Cardiac muscle cell (in vitro differentiated cells and primary cell): ENCODE measurements around the gene ASXL2. TPM values are rescaled to one million over a fixed set of nuclear protein-coding genes. Genes with fewer than 3 reads are reported as not detected.
"Not testable (repeated sequence)": the region's sequence is repeated elsewhere in the genome, so short reads cannot be mapped to it uniquely, and the experiment has no call there.

Experiments
- DNase-seq, 2 donors: peaks; one replicate each; pipeline versions ENCODE4 v3.0.0 to v3.0.0-alpha.2; 2010 to 2017; ENCODE audit warnings: low read depth in 1 of 2, low spot score in 1 of 2
- H3K27ac ChIP-seq: fragments of 200-600 bp; sonication (generic); 2 replicates; pipeline ENCODE4 v1.5.1; 2016
- H3K27me3 ChIP-seq: fragments of 200-600 bp; sonication (generic); 2 replicates; pipeline ENCODE4 v1.6.0; 2016; ENCODE audit warnings: control low read depth
- H3K36me3 ChIP-seq: fragments of 200-600 bp; sonication (generic); 2 replicates; pipeline ENCODE4 v1.5.1; 2016; ENCODE audit warnings: control low read depth
- H3K4me1 ChIP-seq: fragments of 200-600 bp; sonication (generic); 2 replicates; pipeline ENCODE4 v1.8.1; 2017; ENCODE audit warnings: low read depth, mild to moderate bottlenecking, mixed run types
- H3K4me3 ChIP-seq: fragments of 200-600 bp; sonication (generic); 2 replicates; pipeline ENCODE4 v1.5.1; 2016; ENCODE audit warnings: mild to moderate bottlenecking
- H3K9me3 ChIP-seq: fragments of 200-600 bp; sonication (generic); 2 replicates; pipeline ENCODE4 v1.5.1; 2017; ENCODE audit warnings: low read depth, mild to moderate bottlenecking, control low read depth
- polyA plus RNA-seq: library from polyadenylated mRNA; unstranded; fragments of >200 nt; fragmentation: Nextera tagmentation; extraction: Ambion mirVana; gene quantifications from 2 replicates; pipeline ENCODE4 v1.2.1, GENCODE V29; 2016
- total RNA-seq: library from RNA; depleted of rRNA; stranded (reverse); fragments of >200 nt; gene quantifications from 2 replicates; pipeline ENCODE4 v1.2.3, GENCODE V29; 2016
- TF ChIP-seq, protein P1 (sequence below): IDR thresholded peaks from 2 replicates; pipeline ENCODE4 v1.5.1; 2012; ENCODE audit warnings: low read depth, mild to moderate bottlenecking, low read length

ASXL2 gene
- total and polyA plus RNA-seq, 2 experiments from 2014 or later: 5.3 to 14.7 TPM

DNA sequence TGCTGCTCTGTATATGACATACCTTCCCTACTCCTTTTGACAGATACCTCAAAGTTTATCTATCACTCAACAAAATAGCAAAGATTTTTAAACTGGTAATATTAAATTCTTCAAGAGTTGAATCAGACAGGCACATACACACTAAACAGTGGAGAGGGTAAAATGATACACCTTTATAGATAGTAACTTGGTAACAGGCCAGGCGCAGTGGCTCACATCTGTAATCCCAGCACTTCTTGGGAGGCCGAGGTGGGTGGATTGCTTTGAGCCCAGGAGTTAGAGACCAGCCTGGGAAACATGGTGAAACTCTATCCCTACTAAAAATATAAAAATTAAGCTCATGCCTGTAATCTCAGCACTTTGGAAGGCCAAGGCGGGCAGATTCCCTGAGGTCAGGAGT lies 23.2 kb downstream of the ASXL2 start:
- TF ChIP-seq, protein P1, sequence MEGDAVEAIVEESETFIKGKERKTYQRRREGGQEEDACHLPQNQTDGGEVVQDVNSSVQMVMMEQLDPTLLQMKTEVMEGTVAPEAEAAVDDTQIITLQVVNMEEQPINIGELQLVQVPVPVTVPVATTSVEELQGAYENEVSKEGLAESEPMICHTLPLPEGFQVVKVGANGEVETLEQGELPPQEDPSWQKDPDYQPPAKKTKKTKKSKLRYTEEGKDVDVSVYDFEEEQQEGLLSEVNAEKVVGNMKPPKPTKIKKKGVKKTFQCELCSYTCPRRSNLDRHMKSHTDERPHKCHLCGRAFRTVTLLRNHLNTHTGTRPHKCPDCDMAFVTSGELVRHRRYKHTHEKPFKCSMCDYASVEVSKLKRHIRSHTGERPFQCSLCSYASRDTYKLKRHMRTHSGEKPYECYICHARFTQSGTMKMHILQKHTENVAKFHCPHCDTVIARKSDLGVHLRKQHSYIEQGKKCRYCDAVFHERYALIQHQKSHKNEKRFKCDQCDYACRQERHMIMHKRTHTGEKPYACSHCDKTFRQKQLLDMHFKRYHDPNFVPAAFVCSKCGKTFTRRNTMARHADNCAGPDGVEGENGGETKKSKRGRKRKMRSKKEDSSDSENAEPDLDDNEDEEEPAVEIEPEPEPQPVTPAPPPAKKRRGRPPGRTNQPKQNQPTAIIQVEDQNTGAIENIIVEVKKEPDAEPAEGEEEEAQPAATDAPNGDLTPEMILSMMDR: no peak
- no peaks in the 10 kb centered on the region for H3K9me3 ChIP-seq

DNA sequence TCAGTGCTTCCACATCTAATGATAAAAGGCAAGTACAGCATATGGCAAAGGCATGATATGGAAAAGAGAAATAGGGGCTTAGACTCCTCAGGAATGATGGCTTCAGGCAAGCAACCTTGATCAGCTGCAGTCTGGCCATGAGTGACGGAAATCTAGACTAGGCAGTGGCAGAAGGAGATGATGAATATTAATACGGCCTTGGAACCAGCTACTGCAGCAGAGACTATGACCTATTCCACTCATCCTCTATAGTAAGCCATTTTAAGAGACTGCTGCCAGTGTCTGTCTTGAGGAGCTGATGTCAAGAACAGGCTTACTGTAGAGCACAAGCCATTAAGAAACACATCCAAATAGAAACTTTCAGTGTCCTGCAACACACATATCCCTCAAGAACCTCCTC lies 23.7 kb downstream of the ASXL2 start:
- no peaks in the 10 kb centered on the region for H3K36me3 ChIP-seq
- TF ChIP-seq, protein P1: no peak
- no peaks in the 10 kb centered on the region for H3K9me3 ChIP-seq
- no peak overlapping the region for H3K4me3 ChIP-seq
- H3K27ac ChIP-seq: no peak overlapping the region
- DNase-seq: no peak
- H3K27me3 ChIP-seq: no peaks in the 10 kb centered on the region
- H3K4me1 ChIP-seq: no peaks in the 10 kb centered on the region

More for the DNA sequence above, 23.2 kb downstream of the ASXL2 start:
- H3K27me3 ChIP-seq: no peaks in the 10 kb centered on the region
- no peaks in the 10 kb centered on the region for H3K36me3 ChIP-seq
- H3K4me1 ChIP-seq: no peaks in the 10 kb centered on the region
- DNase-seq: no peak
- H3K27ac ChIP-seq: no peak overlapping the region
- no peak overlapping the region for H3K4me3 ChIP-seq

DNA sequence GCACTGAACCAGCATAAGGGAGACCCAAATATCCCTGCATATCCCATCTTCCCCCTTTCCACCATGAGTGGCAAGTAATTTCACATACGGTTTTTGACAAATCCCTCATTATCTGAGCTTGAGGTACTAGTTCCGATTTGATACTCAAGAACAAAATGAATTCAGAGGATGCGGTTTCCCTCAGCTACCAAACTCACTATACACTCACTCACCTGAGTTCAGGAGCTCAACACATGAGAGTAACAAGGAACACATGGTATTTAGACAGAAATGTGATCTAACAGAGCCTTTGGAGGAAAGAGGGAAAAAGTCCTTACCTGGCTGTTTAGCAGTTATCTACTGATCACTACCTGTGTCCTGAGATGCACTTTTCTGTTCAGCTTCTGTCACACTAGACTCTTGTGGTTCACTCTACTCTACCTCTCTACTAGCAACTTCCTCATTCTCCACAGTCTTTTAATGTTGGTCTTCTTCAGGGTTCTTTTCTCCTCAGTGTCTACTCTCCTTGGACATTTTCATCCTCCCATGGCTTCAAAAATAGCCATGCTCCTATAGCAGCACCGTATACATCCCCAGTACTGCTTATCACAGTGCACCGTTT lies 25.1 kb downstream of the ASXL2 start:
- Histone ChIP-seq H3K27ac (no peak overlapping the region), H3K36me3 (no peaks in the 10 kb centered on the region), H3K4me1 (no peaks in the 10 kb centered on the region), H3K9me3 (no peaks in the 10 kb centered on the region), H3K4me3 (no peak overlapping the region), H3K27me3 (no peaks in the 10 kb centered on the region)
- TF ChIP-seq, protein P1: no peak
- DNase-seq: no peak

DNA sequence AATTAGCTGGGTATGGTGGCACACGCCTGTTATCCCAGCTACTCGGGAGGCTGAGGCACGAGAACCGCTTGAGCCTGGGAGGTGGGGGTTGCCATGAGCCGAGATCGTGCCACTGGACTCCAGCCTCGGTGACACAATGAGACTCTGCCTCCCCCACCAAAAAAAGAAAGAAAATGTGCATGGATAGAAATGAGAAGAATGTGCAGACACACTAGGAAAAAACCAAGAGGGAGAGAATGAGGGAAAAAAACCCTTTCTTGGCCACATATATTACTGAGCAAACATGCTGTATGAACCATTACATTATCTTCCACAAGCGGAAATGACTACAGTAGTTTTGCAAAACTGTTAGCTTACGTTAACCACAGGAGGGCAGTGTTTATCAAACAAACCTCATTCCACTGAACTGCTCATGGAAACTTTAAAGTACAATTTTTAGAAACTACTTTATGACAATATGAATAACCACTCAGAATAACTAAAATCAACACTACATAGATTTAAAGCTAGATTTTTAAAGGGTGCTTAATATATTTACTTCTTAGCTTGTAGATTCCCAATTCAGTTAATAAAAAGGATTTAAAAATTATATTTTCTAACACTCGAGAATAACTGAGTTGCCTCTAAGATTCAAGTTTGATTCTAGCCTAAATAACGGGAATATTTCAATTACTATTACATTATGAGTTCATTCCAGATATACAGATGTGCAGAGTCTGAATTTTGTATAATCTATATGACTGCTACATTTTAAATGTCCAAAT lies 26.4 kb downstream of the ASXL2 start:
- Histone ChIP-seq H3K4me3 (no peak overlapping the region), H3K9me3 (no peaks in the 10 kb centered on the region), H3K27ac (no peak overlapping the region), H3K4me1 (no peaks in the 10 kb centered on the region), H3K27me3 (no peaks in the 10 kb centered on the region), H3K36me3 (no peaks in the 10 kb centered on the region)
- TF ChIP-seq, protein P1: peak; percentile 60
- DNase-seq: peak; percentile 63 to 92

DNA sequence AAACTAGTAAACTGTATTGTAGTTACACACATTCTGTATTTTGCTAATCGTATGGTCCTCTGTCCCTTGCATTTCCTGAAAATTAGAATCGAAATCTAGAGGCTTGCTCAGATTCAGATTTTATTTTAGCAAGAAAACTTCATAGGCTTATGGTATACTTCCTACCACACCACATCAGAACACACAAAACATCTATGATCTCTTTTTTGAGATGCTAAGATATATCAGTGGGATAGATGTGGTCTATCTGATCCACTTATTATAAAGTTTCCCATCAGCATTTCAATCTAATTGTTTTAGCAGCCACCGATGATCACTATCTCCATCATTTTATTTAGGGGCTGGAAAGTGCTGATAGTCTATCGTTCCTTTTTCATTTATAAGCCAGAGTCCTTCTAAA lies 27.9 kb downstream of the ASXL2 start:
- H3K4me1 ChIP-seq, H3K9me3 ChIP-seq, H3K36me3 ChIP-seq, H3K27ac ChIP-seq, H3K27me3 ChIP-seq, DNase-seq, H3K4me3 ChIP-seq: not testable (repeated sequence)

DNA sequence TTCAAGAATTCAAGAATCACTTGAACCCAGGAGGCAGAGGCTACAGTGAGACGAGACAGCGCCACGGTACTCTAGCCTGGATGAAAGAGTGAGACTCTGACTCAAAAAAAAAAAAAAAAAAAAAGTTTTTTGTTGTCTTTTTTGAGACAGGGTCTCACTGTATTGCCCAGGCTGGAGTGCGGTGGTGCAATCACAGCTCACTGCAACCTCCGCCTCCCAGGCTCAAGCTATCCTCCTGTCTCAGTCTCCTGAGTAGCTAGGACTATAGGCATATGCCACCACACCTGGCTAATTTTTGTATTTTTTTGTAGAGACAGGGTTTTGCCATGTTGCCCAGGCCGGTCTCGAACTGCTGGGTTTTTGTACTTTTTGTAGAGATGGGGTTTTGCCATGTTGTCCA lies 28.9 kb downstream of the ASXL2 start:
- not testable (repeated sequence) for H3K4me3 ChIP-seq, H3K36me3 ChIP-seq, H3K9me3 ChIP-seq, H3K27me3 ChIP-seq, H3K4me1 ChIP-seq, DNase-seq, H3K27ac ChIP-seq
